Activated T-helper 1 cell treated with Interleukin-2 at 50 U/mL for 16 hours (primary cell): ENCODE data around the gene RALGPS1.

Experiments used
- DNase-seq: peaks from one replicate; pipeline ENCODE4 v3.0.0-alpha.2; 2020; ENCODE audit warnings: low read depth

Gene RALGPS1

GRCh38 chr9:127099664-127100063 lies 185.1 kb downstream of the RALGPS1 start:
- no peak for DNase-seq

- DNase-seq = no peak
Observed at GRCh38 chr9:127102176-127102575, 187.6 kb downstream of the RALGPS1 start.

GRCh38 chr9:127102788-127103187 lies 188.2 kb downstream of the RALGPS1 start:
- DNase-seq = no peak

DNA sequence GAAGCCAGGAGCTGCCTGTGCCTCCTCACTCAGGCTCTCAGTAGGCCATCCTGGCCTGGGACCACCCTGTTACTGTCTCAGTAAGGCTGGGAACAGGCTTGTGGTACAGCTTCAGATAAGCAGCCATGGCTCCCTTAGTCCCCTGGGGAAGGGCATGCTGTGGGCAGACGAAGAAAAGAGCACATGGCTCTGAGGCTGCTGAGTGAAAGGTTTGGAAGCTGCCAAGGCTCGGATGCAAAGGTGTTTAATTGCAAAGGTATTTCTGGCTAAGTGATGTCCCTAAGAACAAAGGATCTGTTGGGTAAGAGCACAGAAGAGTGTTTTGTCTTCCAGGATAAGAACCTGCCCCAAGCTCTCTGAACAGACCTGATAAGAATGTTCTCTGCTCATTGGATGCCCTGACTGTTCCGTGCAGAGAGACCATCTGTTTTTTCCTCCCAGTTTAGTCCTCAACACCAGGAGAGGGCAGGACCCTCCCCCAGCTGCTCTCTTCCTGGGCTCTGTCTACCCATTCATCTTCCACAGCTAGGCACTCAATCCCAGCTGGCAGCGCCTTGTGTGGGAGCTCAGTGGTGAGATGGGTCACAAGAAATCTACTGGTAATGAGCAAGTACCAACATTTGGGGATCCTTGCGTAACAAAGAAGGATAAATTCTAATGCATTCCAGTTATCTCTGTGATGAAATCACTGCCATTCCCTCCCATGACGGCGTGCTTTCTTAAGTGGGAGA lies 190.2 kb downstream of the RALGPS1 start:
- DNase-seq = no peak

DNA sequence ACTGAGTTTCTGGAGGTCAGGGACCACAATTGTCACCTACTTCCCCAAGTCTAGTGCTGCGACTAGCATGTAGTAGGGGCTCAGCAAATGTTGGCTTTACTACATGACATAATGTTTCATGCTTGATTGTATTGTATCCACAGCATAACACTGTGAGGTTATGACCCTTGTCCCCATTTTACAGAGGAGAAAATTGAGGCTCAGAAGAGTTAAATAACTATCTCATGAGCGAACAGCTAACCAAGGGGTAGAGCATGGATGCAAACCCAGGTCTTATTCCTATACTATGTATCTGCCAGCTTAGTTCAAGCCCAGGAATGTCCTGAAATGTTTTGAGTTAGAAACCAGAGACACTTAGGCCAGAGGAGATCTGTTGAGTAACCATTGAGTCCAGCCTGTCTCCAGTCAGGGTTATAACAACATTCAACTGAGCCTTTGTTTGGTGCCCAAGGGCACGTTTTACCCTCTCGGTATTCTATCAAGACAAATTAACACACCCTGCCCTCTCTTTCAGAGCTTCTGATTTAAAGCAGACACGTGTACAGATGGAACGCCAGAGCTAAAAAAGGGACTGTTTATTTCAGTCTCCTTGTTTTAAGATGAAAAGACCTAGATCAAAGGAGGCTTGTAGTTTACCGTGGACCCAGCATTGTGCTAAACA lies 191.4 kb downstream of the RALGPS1 start:
- no peak for DNase-seq

DNA sequence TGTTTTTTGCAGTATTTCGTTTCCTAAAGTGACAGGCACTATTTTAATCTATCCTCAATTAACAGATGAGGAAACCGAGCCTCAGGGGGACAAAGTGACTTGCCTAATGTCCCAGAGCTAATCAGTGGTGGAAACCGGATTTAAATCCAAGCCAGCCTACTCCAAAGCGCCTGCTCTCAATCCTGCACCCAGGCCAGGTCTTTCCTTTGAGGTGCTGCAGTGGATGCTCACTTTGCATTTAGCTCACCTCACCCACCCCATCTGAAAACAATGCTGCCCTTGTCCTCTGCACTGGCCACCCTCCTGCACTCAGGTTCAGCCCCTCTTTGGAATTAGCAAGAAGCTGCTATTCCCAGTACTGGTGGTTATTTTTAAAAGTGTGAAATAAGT lies 191.9 kb downstream of the RALGPS1 start:
- no peak for DNase-seq

- no peak for DNase-seq
Observed at GRCh38 chr9:127107171-127107928, 192.8 kb downstream of the RALGPS1 start.

- DNase-seq = no peak
Observed at GRCh38 chr9:127107929-127108876, 193.6 kb downstream of the RALGPS1 start.

DNA sequence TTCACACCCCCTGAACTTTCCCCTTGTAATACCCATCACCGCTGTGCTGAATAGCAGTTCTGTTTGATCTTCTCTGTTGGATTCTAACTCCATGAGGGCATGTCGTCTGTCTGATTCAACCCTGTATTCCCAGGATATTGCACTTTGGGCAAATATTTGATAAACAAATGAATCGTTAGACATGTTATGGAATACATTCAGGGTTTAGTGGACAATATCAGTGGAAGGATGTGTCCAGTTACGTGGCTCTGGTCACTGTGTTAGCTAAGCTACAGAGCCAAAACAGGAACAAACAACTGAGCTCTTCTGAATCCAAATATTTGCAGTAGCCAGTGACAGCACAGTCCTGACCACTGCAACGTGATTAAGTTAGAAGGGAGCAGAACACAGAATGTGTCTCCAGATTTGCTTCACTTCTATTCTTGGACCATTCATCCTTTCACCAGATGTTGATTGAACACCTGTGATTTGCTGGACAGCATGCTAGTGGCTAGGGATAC lies 194.7 kb downstream of the RALGPS1 start:
- DNase-seq = no peak

DNA sequence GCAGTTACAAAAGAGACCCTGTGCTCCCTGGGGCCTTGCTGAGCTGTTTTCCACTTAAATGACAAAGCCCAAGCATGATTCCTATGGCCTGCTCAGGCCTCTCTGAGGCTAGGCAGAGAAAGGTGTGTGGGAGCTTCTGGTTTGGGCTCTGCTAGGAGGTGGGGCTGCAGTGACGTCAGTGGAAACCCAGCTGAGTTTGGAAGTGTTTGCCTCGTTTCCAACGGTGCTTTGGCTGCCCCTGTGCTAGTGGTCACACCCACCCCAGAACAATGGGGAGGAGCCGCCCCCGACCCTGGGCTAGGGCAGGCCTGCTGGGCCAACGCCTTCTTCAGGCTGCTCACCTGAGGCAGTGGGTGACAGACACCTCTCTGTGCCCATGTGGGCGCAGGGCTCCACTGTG lies 197.5 kb downstream of the RALGPS1 start:
- no peak for DNase-seq

GRCh38 chr9:127112735-127113161 lies 198.2 kb downstream of the RALGPS1 start:
- DNase-seq = no peak

DNA sequence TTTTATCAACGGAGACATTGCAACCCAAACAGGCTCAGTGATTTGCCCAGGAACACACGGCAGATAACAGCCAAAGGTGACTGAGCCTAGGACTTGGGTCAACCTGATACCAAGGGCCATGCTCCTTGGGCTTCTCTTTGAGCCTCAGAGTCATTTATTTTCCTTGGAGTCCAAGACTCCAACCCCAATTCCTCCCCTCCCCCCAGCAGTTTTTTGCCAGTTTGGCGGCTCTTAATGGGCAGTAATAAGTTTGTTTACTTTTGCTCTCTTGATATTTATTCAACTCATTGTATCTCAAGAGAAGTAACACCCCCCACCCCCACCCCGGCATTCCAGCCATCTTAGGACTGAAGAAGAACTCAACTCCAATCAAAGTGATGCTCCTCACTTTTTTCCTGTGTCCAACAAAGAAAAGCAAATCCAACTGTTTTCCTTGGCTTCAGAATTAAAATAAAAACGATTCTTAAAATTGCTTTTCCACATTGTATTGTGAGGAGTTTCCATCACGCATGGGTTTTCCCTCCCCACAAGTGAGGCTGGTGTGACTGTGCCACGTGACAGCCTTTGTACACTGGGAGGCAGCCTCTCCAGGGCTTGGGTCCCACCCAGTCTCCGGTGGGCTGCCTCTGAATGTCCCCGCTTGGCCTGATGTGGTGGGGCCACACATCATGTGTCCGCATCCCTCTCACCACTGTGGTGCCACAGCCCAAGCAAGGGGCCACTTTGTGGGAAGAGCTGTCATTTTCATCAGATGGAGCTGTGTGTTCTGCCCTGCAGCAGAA lies 198.8 kb downstream of the RALGPS1 start:
- DNase-seq = no peak

DNA sequence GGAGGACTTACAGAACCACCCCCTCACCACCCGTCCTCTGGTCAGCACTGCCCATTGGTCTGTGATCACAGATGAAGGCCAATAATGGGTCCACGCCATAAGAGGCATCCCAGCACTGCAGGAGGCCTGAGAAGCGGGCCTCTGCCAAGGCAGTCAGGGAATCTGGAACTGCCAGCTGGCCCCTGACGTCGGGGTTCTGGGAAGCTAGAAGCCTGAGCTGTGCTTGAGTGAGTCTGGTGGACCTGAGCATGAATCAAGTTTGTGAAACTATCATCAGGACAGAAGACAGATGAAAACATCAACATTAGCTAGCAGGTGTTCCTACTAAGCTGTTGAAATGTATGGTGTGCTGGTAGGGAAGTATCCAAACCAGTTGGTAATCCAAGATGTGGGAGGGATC lies 200.0 kb downstream of the RALGPS1 start:
- no peak for DNase-seq

DNA sequence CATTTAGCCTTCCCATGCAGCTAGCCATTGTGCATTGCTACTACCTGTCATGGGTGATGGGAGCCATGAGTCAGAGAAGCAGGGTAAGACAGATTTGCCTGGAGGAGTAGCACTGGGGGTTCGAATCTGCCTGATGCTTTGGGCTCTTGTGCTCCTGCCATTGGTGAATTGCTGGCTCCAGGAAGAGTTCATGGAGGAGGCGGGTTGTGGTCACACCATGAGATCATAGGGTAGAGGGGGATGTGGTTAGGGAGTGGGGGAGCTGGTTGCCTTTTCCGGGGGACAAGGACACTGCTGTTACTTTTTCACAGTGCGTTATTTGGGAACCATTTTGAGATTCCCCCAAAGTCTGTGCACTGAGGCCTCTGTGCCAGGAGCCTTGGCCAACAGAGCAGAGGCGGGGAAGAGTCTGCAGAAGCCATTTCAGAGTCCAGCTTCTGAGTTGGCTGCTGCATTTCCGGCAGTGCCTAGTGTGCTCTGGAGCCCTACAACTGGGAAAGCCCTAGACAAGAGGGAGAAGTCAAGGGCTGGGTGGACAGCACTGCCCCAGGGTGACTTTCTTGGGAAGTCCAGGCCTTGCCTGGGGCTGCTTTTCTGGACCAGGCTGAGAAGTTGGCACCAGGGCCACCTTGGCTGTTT lies 201.6 kb downstream of the RALGPS1 start:
- no peak for DNase-seq

- DNase-seq = no peak
Observed at GRCh38 chr9:127116957-127117356, 202.4 kb downstream of the RALGPS1 start.

GRCh38 chr9:127117801-127118200 lies 203.2 kb downstream of the RALGPS1 start:
- DNase-seq = no peak

DNA sequence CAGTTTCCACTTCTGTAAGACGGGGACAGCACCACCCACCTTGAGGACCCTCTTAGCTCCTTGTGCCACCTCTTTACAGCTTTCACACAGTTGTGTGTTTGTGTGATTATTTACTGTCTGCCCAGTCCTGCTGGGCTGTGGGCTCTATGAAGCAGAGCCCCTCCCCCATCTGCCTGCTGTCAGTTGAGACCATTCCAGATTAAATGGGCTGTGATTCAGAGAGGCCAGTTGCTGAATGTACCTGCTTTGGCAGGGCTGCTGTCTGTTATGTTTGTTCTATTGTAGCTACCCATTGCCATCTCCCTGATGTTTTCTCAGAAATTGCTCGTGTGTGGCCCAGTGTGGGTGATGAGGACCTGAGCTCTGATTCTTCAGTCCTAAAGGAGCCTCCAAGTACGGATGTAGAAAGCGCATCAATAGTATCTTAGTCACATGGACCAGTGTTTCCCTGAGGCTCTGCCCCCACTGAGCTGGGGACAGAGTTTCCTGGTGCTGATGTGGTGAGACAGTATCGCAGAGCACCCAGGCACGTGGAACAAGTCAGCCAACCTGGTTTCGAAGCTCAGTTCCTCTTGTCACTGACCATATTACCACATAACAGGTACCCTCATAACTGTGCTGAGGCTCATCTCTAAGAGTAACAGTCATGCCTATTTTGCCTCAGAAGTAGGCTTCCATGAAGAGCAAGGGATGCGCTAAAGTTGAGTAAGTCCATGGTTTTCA lies 204.2 kb downstream of the RALGPS1 start:
- DNase-seq = no peak

DNA sequence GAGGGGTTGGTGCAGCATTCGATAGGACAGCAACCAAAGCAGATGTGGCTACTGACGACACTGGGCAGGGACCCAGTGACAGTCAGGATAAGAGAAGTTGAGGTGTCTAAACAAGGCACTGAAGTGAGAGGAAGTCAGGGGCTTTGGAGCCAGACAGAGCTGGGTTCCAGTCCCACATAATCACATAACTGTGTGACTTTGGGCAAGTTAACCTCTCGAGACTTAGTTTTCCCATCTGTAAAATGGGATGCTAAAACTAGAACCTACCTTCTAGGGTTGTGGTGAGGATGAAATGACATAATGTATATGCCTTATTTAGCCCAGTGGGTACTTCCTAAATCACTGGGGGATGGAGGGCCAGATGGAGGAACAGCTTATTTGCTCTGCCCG lies 204.7 kb downstream of the RALGPS1 start:
- DNase-seq = no peak

GRCh38 chr9:127121628-127122175 lies 207.1 kb downstream of the RALGPS1 start:
- DNase-seq = no peak
